A673 (cell line): Measurements from ENCODE around the gene GAS7.

ENCODE experiments used
- EZH2 ChIP-seq: fragments of 200-600 bp; sonication (generic); IDR thresholded peaks from 2 replicates; pipeline ENCODE4 v1.6.1; 2017; ENCODE audit warnings: borderline replicate concordance, low read depth, mild to moderate bottlenecking, mixed read lengths, antibody characterized with exemption, low read length; ENCODE audit not compliant: poor library complexity, severe bottlenecking
- TF ChIP-seq, protein P1 (sequence below): fragments of 300-800, 200-600 bp; sonication (generic); conservative IDR thresholded peaks from 2 replicates; pipeline ENCODE4 v1.5.1; 2017; ENCODE audit warnings: low read depth, mild to moderate bottlenecking, antibody characterized with exemption, low read length, moderate library complexity, mixed read lengths

DNA sequence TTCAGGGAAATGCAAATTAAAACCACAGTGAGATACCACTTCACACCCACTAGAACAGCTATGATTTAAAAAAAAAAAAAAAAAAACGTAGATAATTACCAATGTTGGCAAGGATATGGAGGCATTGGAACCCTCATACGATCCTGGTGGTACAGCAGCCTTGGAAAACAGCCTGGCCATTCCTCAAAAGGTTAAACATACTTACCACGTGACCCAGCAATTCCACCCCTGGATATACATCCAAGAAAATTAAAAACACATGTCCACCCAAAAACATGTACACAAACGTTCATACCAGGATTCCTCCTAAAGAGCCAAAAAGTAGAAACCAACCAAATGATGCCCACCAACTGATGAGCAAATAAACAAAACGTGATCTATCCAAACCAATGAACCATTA is 68.1 kb downstream of the GAS7 start:
- TF ChIP-seq, protein P1, sequence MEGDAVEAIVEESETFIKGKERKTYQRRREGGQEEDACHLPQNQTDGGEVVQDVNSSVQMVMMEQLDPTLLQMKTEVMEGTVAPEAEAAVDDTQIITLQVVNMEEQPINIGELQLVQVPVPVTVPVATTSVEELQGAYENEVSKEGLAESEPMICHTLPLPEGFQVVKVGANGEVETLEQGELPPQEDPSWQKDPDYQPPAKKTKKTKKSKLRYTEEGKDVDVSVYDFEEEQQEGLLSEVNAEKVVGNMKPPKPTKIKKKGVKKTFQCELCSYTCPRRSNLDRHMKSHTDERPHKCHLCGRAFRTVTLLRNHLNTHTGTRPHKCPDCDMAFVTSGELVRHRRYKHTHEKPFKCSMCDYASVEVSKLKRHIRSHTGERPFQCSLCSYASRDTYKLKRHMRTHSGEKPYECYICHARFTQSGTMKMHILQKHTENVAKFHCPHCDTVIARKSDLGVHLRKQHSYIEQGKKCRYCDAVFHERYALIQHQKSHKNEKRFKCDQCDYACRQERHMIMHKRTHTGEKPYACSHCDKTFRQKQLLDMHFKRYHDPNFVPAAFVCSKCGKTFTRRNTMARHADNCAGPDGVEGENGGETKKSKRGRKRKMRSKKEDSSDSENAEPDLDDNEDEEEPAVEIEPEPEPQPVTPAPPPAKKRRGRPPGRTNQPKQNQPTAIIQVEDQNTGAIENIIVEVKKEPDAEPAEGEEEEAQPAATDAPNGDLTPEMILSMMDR: no peak
- TF ChIP-seq EZH2: no peak
